CD4-positive, CD25-positive, alpha-beta regulatory T cell (primary cell): ENCODE results near the gene L3MBTL1. TPM values are rescaled to one million over a fixed set of nuclear protein-coding genes. Genes with fewer than 3 reads are reported as not detected.

ENCODE experiments used
- ATAC-seq, 2 donors: fragments of 150-1000 bp; cut with Tn5 transposase; one replicate each; pipeline ENCODE4 v1.10.0; 2021; ENCODE audit warnings: low read depth in 2 of 2, moderate number of reproducible peaks in 2 of 2, moderate library complexity in 1 of 2
- DNase-seq, 3 donors: peaks; one replicate each; pipeline versions ENCODE4 v3.0.0 to v3.0.0-alpha.2; 2012 to 2022; ENCODE audit warnings: mixed read lengths in 1 of 3
- H3K27ac ChIP-seq: one replicate; pipeline ENCODE4 v1.7.0; 2013; ENCODE audit warnings: mild to moderate bottlenecking, low read length; ENCODE audit not compliant: insufficient read depth, poor library complexity, severe bottlenecking
- H3K27me3 ChIP-seq: one replicate; pipeline ENCODE4 v1.7.0; 2013; ENCODE audit warnings: low read length; ENCODE audit not compliant: control insufficient read depth, insufficient read depth
- H3K36me3 ChIP-seq: one replicate; pipeline ENCODE4 v1.7.0; 2013; ENCODE audit warnings: mild to moderate bottlenecking, low read length, moderate library complexity; ENCODE audit not compliant: control insufficient read depth, insufficient read depth
- H3K4me1 ChIP-seq: 2 replicates; pipeline ENCODE4 v1.7.0; 2013; ENCODE audit warnings: mild to moderate bottlenecking, low read length; ENCODE audit not compliant: insufficient read depth, control insufficient read depth, poor library complexity, severe bottlenecking
- H3K4me3 ChIP-seq: one replicate; pipeline ENCODE4 v1.7.0; 2013; ENCODE audit warnings: low read depth, mild to moderate bottlenecking, low read length, moderate library complexity
- H3K9me3 ChIP-seq, 2 experiments: 1 replicate in 1 of 2; 2 replicates in 1 of 2; pipeline ENCODE4 v1.7.0; 2013; ENCODE audit warnings: low read length in 2 of 2, mild to moderate bottlenecking in 1 of 2, moderate library complexity in 1 of 2; ENCODE audit not compliant: control insufficient read depth in 2 of 2
- H3K27ac Mint-ChIP-seq, 3 donors: one replicate each; pipeline ENCODE4 v1.8.0; 2020 to 2022; ENCODE audit warnings: mild to moderate bottlenecking in 3 of 3, mixed read lengths in 3 of 3, moderate library complexity in 2 of 3
- H3K27me3 Mint-ChIP-seq: one replicate; pipeline ENCODE4 v1.8.0; 2022; ENCODE audit warnings: mild to moderate bottlenecking, mixed read lengths
- H3K36me3 Mint-ChIP-seq: one replicate; pipeline ENCODE4 v1.8.0; 2020; ENCODE audit warnings: mixed read lengths
- H3K4me1 Mint-ChIP-seq, 4 donors: one replicate each; pipeline ENCODE4 v1.8.0; 2020 to 2022; ENCODE audit warnings: mixed read lengths in 4 of 4, mild to moderate bottlenecking in 1 of 4
- H3K4me3 Mint-ChIP-seq, 4 donors: one replicate each; pipeline ENCODE4 v1.8.0; 2020 to 2022; ENCODE audit warnings: mild to moderate bottlenecking in 4 of 4, mixed read lengths in 4 of 4, moderate library complexity in 3 of 4
- H3K9me3 Mint-ChIP-seq, 7 donors: one replicate each; pipeline ENCODE4 v1.8.0; 2020 to 2022; ENCODE audit warnings: mixed read lengths in 7 of 7, mild to moderate bottlenecking in 3 of 7, moderate library complexity in 2 of 7
- polyA plus RNA-seq, 4 donors: library from polyadenylated mRNA; unstranded; fragments of 300-500 nt; fragmentation: Illumina TruSeq; gene quantifications; one replicate each; pipeline ENCODE4 v1.2.3, GENCODE V29; 2021
- total RNA-seq: library from RNA; stranded (reverse); gene quantifications from one replicate; pipeline ENCODE4 v1.2.3, GENCODE V29; 2022

Gene L3MBTL1
- total and polyA plus RNA-seq, 5 donors from 2014 or later, result 1.0 to 17.2 (median 1.5) TPM

GRCh38 chr20:43537921-43538877 is 30.7 kb downstream of the L3MBTL1 start:
- Mint-ChIP-seq H3K4me1 (peaks cover 0 to 3% (median 0%) of the 10 kb centered on the region in 4 donors), H3K9me3 (no peaks in the 10 kb centered on the region), H3K4me3 (no peak overlapping the region), H3K27me3 (no peaks in the 10 kb centered on the region), H3K27ac (no peak overlapping the region), H3K36me3 (no peaks in the 10 kb centered on the region)
- H3K27ac ChIP-seq, result no peak overlapping the region
- peak; percentile 18 to 41 (median 27) for DNase-seq
- no peaks in the 10 kb centered on the region for H3K9me3 ChIP-seq
- no peaks in the 10 kb centered on the region for H3K4me1 ChIP-seq
- ATAC-seq, result peak; percentile 31 to 33
- H3K36me3 ChIP-seq, result no peaks in the 10 kb centered on the region
- no peaks in the 10 kb centered on the region for H3K27me3 ChIP-seq
- H3K4me3 ChIP-seq, result no peak overlapping the region

- no peak for DNase-seq
- H3K4me1 Mint-ChIP-seq, result peaks cover 0 to 8% (median 2%) of the 10 kb centered on the region in 4 donors
- no peaks in the 10 kb centered on the region for H3K9me3 ChIP-seq
- no peak overlapping the region for H3K4me3 ChIP-seq
- no peak overlapping the region for H3K27ac Mint-ChIP-seq
- H3K27me3 ChIP-seq, result no peaks in the 10 kb centered on the region
- H3K9me3 Mint-ChIP-seq, result no peaks in the 10 kb centered on the region
- no peak overlapping the region for H3K27ac ChIP-seq
- H3K36me3 Mint-ChIP-seq, result no peaks in the 10 kb centered on the region
- no peak overlapping the region for H3K4me3 Mint-ChIP-seq
- ATAC-seq, result no peak
- no peaks in the 10 kb centered on the region for H3K27me3 Mint-ChIP-seq
- H3K4me1 ChIP-seq, result no peaks in the 10 kb centered on the region
- H3K36me3 ChIP-seq, result no peaks in the 10 kb centered on the region
Measured at GRCh38 chr20:43538878-43539700, 31.6 kb downstream of the L3MBTL1 start.

GRCh38 chr20:43539975-43540672 is 32.6 kb downstream of the L3MBTL1 start:
- no peak for ATAC-seq
- Histone ChIP-seq H3K27ac (no peak overlapping the region), H3K4me3 (no peak overlapping the region), H3K4me1 (no peaks in the 10 kb centered on the region), H3K27me3 (no peaks in the 10 kb centered on the region), H3K9me3 (no peaks in the 10 kb centered on the region), H3K36me3 (no peaks in the 10 kb centered on the region)
- Mint-ChIP-seq H3K27ac (no peak overlapping the region), H3K9me3 (no peaks in the 10 kb centered on the region), H3K4me3 (no peak overlapping the region), H3K36me3 (no peaks in the 10 kb centered on the region), H3K27me3 (no peaks in the 10 kb centered on the region), H3K4me1 (peaks cover 0 to 8% (median 2%) of the 10 kb centered on the region in 4 donors)
- DNase-seq, result no peak

- H3K27me3 ChIP-seq, result no peaks in the 10 kb centered on the region
- no peaks in the 10 kb centered on the region for H3K4me1 ChIP-seq
- Mint-ChIP-seq H3K27me3 (no peaks in the 10 kb centered on the region), H3K27ac (no peak overlapping the region), H3K36me3 (no peaks in the 10 kb centered on the region), H3K4me3 (no peak overlapping the region), H3K4me1 (peaks cover 0 to 8% (median 2%) of the 10 kb centered on the region in 4 donors), H3K9me3 (no peaks in the 10 kb centered on the region)
- ATAC-seq (no peak), DNase-seq (no peak)
- no peaks in the 10 kb centered on the region for H3K9me3 ChIP-seq
- no peak overlapping the region for H3K27ac ChIP-seq
- H3K4me3 ChIP-seq, result no peak overlapping the region
- H3K36me3 ChIP-seq, result no peaks in the 10 kb centered on the region
Measured at GRCh38 chr20:43540673-43541060, 33.2 kb downstream of the L3MBTL1 start.

GRCh38 chr20:43541214-43541613 is 33.7 kb downstream of the L3MBTL1 start:
- no peak for ATAC-seq
- no peaks in the 10 kb centered on the region for H3K9me3 ChIP-seq
- H3K4me3 Mint-ChIP-seq, result no peak overlapping the region
- no peaks in the 10 kb centered on the region for H3K36me3 ChIP-seq
- H3K27ac Mint-ChIP-seq, result no peak overlapping the region
- no peaks in the 10 kb centered on the region for H3K9me3 Mint-ChIP-seq
- H3K4me3 ChIP-seq, result no peak overlapping the region
- no peaks in the 10 kb centered on the region for H3K4me1 ChIP-seq
- H3K27ac ChIP-seq, result no peak overlapping the region
- H3K4me1 Mint-ChIP-seq, result peaks cover 0 to 8% (median 2%) of the 10 kb centered on the region in 4 donors
- DNase-seq, result no peak
- H3K36me3 Mint-ChIP-seq, result no peaks in the 10 kb centered on the region
- H3K27me3 ChIP-seq, result no peaks in the 10 kb centered on the region
- H3K27me3 Mint-ChIP-seq, result no peaks in the 10 kb centered on the region

- Mint-ChIP-seq H3K27me3 (no peaks in the 10 kb centered on the region), H3K4me3 (no peak overlapping the region), H3K4me1 (peaks cover 0 to 8% (median 2%) of the 10 kb centered on the region in 4 donors), H3K9me3 (peaks cover 0 to under 1% (median 0%) of the 10 kb centered on the region in 7 donors), H3K36me3 (peaks cover 4% of the 10 kb centered on the region), H3K27ac (no peak overlapping the region)
- DNase-seq, result no peak
- Histone ChIP-seq H3K36me3 (no peaks in the 10 kb centered on the region), H3K27ac (no peak overlapping the region), H3K4me3 (no peak overlapping the region), H3K4me1 (no peaks in the 10 kb centered on the region), H3K27me3 (no peaks in the 10 kb centered on the region), H3K9me3 (no peaks in the 10 kb centered on the region)
- ATAC-seq, result no peak
Measured at GRCh38 chr20:43542161-43542560, 34.7 kb downstream of the L3MBTL1 start.

GRCh38 chr20:43542674-43543073 is 35.2 kb downstream of the L3MBTL1 start:
- Mint-ChIP-seq H3K9me3 (peaks cover 0 to 4% (median 0%) of the 10 kb centered on the region in 7 donors), H3K4me1 (peaks cover 0 to 8% (median 2%) of the 10 kb centered on the region in 4 donors), H3K4me3 (no peak overlapping the region), H3K36me3 (peaks cover 8% of the 10 kb centered on the region), H3K27ac (peak overlapping the region in 1 of 3 donors; percentile 8), H3K27me3 (no peaks in the 10 kb centered on the region)
- Histone ChIP-seq H3K9me3 (no peaks in the 10 kb centered on the region), H3K27me3 (no peaks in the 10 kb centered on the region), H3K4me3 (no peak overlapping the region), H3K36me3 (no peaks in the 10 kb centered on the region), H3K27ac (no peak overlapping the region), H3K4me1 (no peaks in the 10 kb centered on the region)
- ATAC-seq (no peak), DNase-seq (no peak)
